GM12865 (cell line): ENCODE measurements around the gene PM20D1.

Experiments used
- DNase-seq: peaks from one replicate; pipeline ENCODE4 v3.0.0; 2010; ENCODE audit warnings: low read depth
- H3K4me3 ChIP-seq: 2 replicates; pipeline ENCODE4 v1.5.1; 2011; ENCODE audit warnings: mild to moderate bottlenecking, low read depth, low read length, control low read depth
- CTCF ChIP-seq: IDR thresholded peaks from 2 replicates; pipeline ENCODE4 v1.5.1; 2011; ENCODE audit warnings: low read length, control low read depth, low read depth, inconsistent platforms; ENCODE audit not compliant: insufficient read depth; ENCODE audit errors: missing control alignments

The PM20D1 gene

GRCh38 chr1:205817988-205818387, 31.9 kb downstream of the PM20D1 start:
- DNase-seq, result no peak
- H3K4me3 ChIP-seq, result no peak overlapping the region
- no peak for TF ChIP-seq CTCF

GRCh38 chr1:205817364-205817763, 32.6 kb downstream of the PM20D1 start:
- no peak for TF ChIP-seq CTCF
- H3K4me3 ChIP-seq, result no peak overlapping the region
- DNase-seq, result no peak

GRCh38 chr1:205813755-205814058, 36.2 kb downstream of the PM20D1 start:
- no peak for TF ChIP-seq CTCF
- peak overlapping the region; percentile 84 for H3K4me3 ChIP-seq
- DNase-seq, result no peak

GRCh38 chr1:205812878-205813754, 36.8 kb downstream of the PM20D1 start, which contains the start of gene SLC41A1:
SLC41A1 (minus strand) TSS chr1:205813198; CDS start chr1:205810441, 2,757 bp downstream.
- TF ChIP-seq CTCF, result no peak
- H3K4me3 ChIP-seq, result peak within 1 kb of the TSS; percentile 84
- peak; percentile 91 for DNase-seq

- TF ChIP-seq CTCF, result no peak
- no peak for DNase-seq
- H3K4me3 ChIP-seq, result peak overlapping the region; percentile 84
Measured at GRCh38 chr1:205812271-205812877, 37.6 kb downstream of the PM20D1 start.

GRCh38 chr1:205811660-205812059, 38.3 kb downstream of the PM20D1 start:
- no peak for DNase-seq
- no peak for TF ChIP-seq CTCF
- no peak overlapping the region for H3K4me3 ChIP-seq
